H1 (cell line): ENCODE results near the gene TRIM46. TPM values are rescaled to one million over a fixed set of nuclear protein-coding genes. Genes with fewer than 3 reads are reported as not detected.

Experiments used
- E2F6 ChIP-seq: IDR thresholded peaks from 2 replicates; pipeline ENCODE4 v1.6.1; 2012; ENCODE audit warnings: inconsistent platforms
- GABPA ChIP-seq: IDR thresholded peaks from 2 replicates; pipeline ENCODE4 v1.6.1; 2011; ENCODE audit warnings: mild to moderate bottlenecking, low read length, moderate library complexity, borderline replicate concordance; ENCODE audit not compliant: insufficient read depth
- MAFK ChIP-seq: IDR thresholded peaks from 2 replicates; pipeline ENCODE4 v1.6.1; 2012; ENCODE audit warnings: low read depth, mild to moderate bottlenecking, improper control_type of control experiment, low read length
- TAF1 ChIP-seq: IDR thresholded peaks from 2 replicates; pipeline ENCODE4 v1.6.1; 2011; ENCODE audit warnings: mild to moderate bottlenecking, low read depth, low read length
- polyA plus RNA-seq, 7 experiments: library from polyadenylated mRNA; depleted of rRNA in 3 of 7; stranded (reverse) in 5 of 7; unstranded in 2 of 7; fragments of >200 nt in 5 of 7; fragments of 200-250 nt in 2 of 7; gene quantifications; 1 replicate in 5 of 7; 2 replicates in 1 of 7; 4 replicates in 1 of 7; pipeline versions ENCODE4 v1.2.1 to v1.2.3, GENCODE V29; 2011 to 2013; ENCODE audit warnings: missing spikeins in 2 of 7, mixed read lengths in 2 of 7
- total RNA-seq: library from RNA; stranded (reverse); fragmentation: NEBNext Ultra II Directional; extraction: Animal tissue kit (Norgen Biotek cat#: 25700); gene quantifications from 2 replicates; pipeline ENCODE4 v1.2.1, GENCODE V29; 2021

The TRIM46 gene
- total and polyA plus RNA-seq, 2 of the 8 experiments (the other 6 are each of a cell fraction or from before 2014, with no cell fraction given): 15.5 to 21.6 TPM

- TF ChIP-seq E2F6: no peak
- TF ChIP-seq TAF1: no peak
- no peak for TF ChIP-seq MAFK
- no peak for TF ChIP-seq GABPA
These were observed 3.4 kb upstream of the TRIM46 start (continued) for GRCh38 chr1:155170101-155170785.
